Dermis blood vessel endothelial cell (primary cell): ENCODE measurements around the gene PTPRN2. TPM values are rescaled to one million over a fixed set of nuclear protein-coding genes. Genes with fewer than 3 reads are reported as not detected.

ENCODE experiments used
- DNase-seq: peaks from one replicate; pipeline ENCODE4 v3.0.0; 2010
- total RNA-seq: library from RNA; depleted of rRNA; stranded (reverse); fragments of >200 nt; gene quantifications from 2 replicates; pipeline ENCODE4 v1.2.3, GENCODE V29; 2014

Gene PTPRN2
- total RNA-seq, 1 donor from 2014 or later = 2.2 TPM

- no peak for DNase-seq
Observed at GRCh38 chr7:157831143-157831905, 756.3 kb downstream of the PTPRN2 start.

DNA sequence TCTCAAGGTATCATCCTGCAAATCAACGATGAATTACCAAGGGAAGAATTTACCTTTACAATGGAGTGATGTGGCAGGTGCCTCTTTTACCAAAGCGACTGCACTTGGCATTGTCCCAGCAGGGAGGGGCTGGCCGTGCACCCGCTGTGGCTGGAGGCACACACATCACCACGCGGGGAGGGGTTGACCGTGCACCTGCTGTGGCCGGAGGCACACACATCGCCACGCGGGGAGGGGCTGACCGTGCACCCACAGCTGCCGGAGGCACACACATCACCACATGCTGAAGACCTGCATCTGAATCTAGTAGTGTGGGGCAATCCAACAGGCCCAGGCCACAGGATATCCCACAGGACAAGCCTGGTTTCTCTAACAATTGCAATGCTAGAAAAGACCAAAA is 757.3 kb downstream of the PTPRN2 start:
- no peak for DNase-seq

DNA sequence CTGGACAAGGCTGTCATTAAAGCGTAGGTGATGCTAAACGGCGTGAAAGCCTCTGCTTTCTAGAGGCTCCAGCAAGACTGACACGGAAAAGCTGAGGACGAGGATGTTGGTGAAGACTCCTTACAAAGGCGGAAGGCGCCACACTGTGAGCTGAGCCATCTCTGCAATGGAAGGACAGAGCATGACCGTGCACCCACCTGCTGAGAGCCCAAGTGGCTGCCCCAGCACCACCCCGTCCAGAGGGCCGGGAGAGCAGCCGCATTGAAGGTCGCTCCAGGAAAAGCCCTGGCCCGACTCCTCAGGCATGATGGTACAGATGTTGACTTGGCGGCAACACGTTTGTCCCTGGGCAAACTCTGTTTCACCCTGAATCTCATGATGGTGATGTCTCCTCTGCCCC is 758.1 kb downstream of the PTPRN2 start:
- DNase-seq = no peak

- DNase-seq = no peak
Observed at GRCh38 chr7:157828881-157829280, 758.7 kb downstream of the PTPRN2 start.

DNA sequence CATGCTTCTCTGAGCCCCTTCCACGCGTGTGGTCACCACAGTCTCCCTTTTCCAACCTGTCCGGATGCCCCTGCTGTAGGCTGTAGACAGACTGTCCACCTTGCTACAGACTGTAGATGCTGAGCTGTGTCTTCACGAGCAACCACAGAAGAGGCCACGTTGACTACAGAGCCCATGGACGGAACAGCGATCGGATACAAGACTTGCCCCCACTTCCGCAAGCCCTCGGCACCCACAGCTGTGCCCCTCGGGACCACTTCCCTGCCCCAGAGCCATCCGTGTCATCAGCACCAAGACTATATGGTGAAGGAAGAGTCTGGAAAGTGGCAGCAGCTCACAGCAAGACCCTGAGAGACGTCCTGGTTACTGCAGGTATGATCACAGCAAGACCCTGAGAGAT is 759.4 kb downstream of the PTPRN2 start:
- no peak for DNase-seq

DNA sequence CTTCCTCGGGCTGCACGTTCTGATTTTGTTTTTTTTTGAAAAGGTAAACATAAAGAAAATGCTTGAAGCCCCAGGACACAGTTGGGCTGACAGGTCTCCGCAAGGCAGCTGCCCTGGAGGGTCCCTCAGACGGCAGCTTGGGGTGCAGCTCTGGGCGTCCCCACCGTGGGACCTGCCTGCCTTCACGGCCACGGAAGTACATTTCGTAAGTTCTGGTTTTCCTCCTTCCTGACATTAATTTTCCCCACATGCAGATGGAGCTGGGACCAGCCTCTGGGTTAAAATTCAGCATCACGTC is 759.8 kb downstream of the PTPRN2 start:
- no peak for DNase-seq

DNA sequence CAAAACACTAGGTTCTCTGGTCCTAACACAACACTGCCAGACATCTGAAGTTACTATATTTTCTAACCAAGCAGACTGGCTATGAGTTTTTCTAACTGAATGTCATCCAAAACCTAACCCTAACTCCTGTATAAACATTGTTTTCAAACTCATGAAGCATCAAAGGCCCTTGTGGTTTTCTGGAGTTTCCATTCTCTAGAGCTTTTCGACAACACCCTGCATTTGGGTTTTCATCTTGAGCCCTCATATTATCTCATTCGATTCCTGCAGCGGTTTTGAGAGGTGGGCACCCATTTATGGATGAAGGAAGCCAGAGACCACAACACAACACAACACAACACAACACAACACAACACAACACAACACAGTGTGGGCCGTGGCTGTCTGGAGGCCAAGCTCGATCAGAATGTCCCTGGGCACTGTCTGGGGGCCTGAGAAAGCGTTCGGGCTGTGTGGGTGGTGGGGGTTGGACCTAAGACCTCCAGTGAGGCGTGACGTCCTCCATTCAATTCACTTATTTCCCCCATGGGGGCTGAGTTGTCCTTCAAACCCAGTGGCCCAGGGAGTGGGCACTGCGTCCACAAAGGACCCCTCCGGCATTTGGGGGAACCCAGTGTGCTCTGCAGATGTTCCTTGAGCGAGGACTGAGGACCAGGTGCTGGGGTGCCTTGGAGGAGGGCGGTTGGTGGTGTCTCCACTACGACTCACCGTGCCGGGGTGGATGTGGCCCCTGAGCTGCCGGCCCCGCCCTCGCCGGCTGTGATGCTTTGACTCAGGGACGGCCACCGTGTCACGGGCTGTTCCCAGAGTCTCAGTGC is 760.4 kb downstream of the PTPRN2 start:
- no peak for DNase-seq

DNA sequence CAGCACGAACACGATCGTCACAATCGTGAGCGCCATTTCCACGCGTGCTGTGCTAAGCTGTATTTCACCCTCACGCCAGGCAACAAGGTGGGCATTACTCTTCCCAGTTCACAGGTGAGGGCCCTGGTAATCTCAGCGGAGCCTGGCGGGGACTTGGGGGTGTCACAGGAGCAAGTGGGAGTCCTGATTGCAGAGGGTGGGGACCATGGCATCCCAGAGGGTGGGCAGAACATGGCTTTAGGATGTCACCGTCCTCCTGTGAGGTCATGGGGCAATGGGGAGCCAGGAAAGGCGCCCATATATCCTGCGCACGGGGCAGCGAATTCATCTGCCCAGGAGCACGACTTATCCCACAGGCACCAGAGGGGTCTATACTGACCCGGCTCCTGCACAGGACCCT is 761.1 kb downstream of the PTPRN2 start:
- no peak for DNase-seq

DNA sequence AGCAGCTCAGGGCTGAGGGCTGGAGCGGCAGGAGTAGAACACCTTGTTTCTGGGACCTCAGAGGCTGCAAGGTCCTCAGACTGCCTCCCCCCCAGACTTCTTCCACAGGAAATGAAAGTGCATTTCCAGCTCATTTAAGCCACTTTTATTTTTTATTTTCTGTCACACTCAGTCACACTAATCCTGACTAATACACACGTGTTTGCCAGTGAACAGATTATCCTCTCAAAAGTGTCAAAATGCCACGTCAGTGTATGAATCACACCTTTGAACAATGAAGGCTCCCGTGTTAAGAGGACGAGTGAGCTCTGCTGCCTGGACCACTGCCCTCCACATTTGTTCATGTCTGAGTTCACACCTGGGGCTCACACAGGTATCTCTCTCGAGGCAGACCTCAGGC is 762.3 kb downstream of the PTPRN2 start:
- DNase-seq = no peak

GRCh38 chr7:157824819-157825121 is 762.9 kb downstream of the PTPRN2 start:
- no peak for DNase-seq

GRCh38 chr7:157824011-157824818 is 763.4 kb downstream of the PTPRN2 start:
- no peak for DNase-seq

GRCh38 chr7:157822688-157823031 is 765.0 kb downstream of the PTPRN2 start:
- DNase-seq = no peak

GRCh38 chr7:157821959-157822687 is 765.5 kb downstream of the PTPRN2 start:
- DNase-seq = no peak

GRCh38 chr7:157820796-157821195 is 766.8 kb downstream of the PTPRN2 start:
- no peak for DNase-seq

GRCh38 chr7:157819455-157819807 is 768.2 kb downstream of the PTPRN2 start:
- DNase-seq = no peak

GRCh38 chr7:157818701-157819454 is 768.7 kb downstream of the PTPRN2 start:
- no peak for DNase-seq

DNA sequence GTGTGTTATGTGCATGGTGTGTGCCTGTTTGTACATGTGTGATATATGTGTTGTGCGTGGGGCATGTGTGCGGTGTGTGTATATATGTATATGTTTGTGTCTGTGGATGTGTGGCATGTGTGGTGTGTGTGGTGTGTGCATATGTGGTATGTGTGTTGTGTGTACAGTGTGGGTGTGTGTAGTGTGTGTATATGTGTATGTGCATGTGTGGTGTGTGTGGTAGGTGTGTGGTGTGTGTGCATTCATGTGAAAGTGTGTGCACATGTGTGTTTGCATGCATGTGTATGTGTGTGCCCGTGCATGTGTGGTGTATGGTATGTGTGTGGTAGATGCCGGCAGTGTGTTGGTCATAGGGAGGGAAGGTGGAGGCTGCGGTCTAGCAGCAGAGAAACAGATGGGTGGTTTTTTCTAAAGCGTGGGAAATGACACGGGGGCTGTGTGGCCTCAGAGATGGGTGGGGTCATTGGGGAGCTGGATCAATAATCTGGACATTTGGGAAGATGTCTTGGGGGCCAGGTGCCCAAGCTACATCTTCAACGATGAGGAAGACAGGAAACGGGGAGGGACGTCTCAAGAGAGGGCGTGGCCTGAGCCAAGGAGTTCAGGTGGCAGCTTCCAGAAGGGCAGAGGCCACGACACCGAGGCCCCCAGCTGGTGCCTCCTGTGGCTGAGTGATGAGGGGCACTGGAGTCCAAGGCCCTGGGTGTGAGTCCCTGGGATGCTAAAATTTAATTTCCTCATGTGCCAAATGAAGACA is 769.5 kb downstream of the PTPRN2 start:
- DNase-seq = no peak

DNA sequence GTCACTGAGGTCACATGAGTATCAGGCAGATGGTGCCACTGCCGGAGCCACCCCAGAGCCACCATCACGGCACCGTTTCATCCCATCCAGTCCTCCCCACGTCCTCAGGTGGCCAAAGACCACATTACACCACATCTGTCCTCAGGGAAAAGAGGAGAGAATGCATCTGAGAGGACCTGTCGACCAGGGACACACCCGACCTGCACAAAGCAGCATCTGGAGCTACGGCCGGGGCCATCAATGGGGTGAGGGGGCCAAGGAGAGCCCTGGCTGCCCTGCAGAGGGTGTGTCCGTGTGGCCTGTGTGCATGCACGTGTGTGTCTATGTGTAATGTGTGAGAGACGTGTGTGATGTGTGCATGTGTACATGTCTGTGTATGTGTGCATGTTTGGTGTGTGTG is 770.2 kb downstream of the PTPRN2 start:
- DNase-seq = no peak

- DNase-seq = no peak
Observed at GRCh38 chr7:157816526-157817250, 770.9 kb downstream of the PTPRN2 start.

DNA sequence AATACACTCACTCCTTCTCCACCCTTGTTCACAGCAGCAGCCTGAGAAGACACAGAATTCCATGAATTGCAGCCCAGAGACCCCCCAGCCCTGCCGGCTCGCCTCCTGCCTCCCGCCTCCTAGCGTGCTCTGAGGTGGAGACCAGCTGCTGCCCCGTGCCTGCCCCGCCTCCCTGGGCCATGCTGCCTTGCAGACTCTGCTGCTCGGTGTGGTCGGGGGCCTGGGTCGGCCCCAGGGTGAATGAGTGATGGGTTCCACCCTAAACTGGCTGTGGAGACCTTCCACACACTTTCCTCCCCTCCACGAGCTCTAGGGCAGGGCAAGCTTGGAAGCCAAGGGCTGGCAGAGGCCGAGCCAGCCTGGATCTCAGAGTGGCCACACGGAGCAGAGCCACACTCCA is 771.5 kb downstream of the PTPRN2 start:
- DNase-seq = no peak

DNA sequence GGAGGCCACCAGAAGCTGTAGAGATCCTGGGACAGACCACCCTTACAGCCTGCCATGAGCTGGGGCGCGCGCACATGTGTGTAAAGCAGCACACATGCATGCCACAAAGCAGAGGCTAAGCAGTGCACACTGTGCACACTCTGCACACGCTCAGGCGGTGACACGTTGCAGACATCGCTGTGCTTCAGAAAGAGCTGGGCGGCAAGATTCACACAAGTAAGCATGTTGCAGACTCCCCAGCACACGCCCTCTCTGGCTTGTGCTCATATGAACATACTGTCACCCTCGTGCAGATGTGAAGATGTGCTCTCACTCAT is 772.0 kb downstream of the PTPRN2 start:
- no peak for DNase-seq
